ENCODE measurements around the gene ADAMTS18.
"Not testable (repeated sequence)": the region's sequence is repeated elsewhere in the genome, so short reads cannot be mapped to it uniquely, and the experiment has no call there.

ADAMTS18 gene

GRCh38 chr16:77434530-77435271 is at the start of gene ADAMTS18:
ADAMTS18 (minus strand) TSS chr16:77435034; CDS start chr16:77434695, 339 bp downstream.
- no peak for DNase-seq

GRCh38 chr16:77480681-77481315 is 46.0 kb upstream of the ADAMTS18 start:
- DNase-seq, result no peak

- no peak for DNase-seq
Observed at GRCh38 chr16:77472262-77472661, 37.4 kb upstream of the ADAMTS18 start.

- DNase-seq, result no peak
Observed at GRCh38 chr16:77470851-77471250, 36.0 kb upstream of the ADAMTS18 start.

- no peak for DNase-seq
Observed at GRCh38 chr16:77469634-77470033, 34.8 kb upstream of the ADAMTS18 start.

GRCh38 chr16:77468831-77469230 is 34.0 kb upstream of the ADAMTS18 start:
- no peak for DNase-seq

GRCh38 chr16:77467821-77468335 is 33.0 kb upstream of the ADAMTS18 start:
- no peak for DNase-seq

GRCh38 chr16:77463659-77464058 is 28.8 kb upstream of the ADAMTS18 start:
- DNase-seq, result not testable (repeated sequence)

- no peak for DNase-seq
Observed at GRCh38 chr16:77462894-77463293, 28.1 kb upstream of the ADAMTS18 start.

- no peak for DNase-seq
Observed at GRCh38 chr16:77459534-77460254, 24.9 kb upstream of the ADAMTS18 start.

GRCh38 chr16:77457046-77457445 is 22.2 kb upstream of the ADAMTS18 start:
- DNase-seq, result no peak

- DNase-seq, result no peak
Observed at GRCh38 chr16:77452243-77452642, 17.4 kb upstream of the ADAMTS18 start.

- DNase-seq, result no peak
Observed at GRCh38 chr16:77450790-77451487, 16.1 kb upstream of the ADAMTS18 start.

- no peak for DNase-seq
Observed at GRCh38 chr16:77449208-77449607, 14.4 kb upstream of the ADAMTS18 start.

- no peak for DNase-seq
Observed at GRCh38 chr16:77445324-77445723, 10.5 kb upstream of the ADAMTS18 start.

GRCh38 chr16:77444147-77444460 is 9.3 kb upstream of the ADAMTS18 start:
- no peak for DNase-seq

GRCh38 chr16:77443357-77444146 is 8.7 kb upstream of the ADAMTS18 start:
- DNase-seq, result no peak

GRCh38 chr16:77442078-77442477 is 7.2 kb upstream of the ADAMTS18 start:
- no peak for DNase-seq

GRCh38 chr16:77439106-77439505 is 4.3 kb upstream of the ADAMTS18 start:
- no peak for DNase-seq

GRCh38 chr16:77437859-77438258 is 3.0 kb upstream of the ADAMTS18 start:
- DNase-seq, result no peak

- no peak for DNase-seq
Observed at GRCh38 chr16:77435272-77435820, 512 bp upstream of the ADAMTS18 start.

- DNase-seq, result no peak
Observed at GRCh38 chr16:77434022-77434529, 758 bp downstream of the ADAMTS18 start.

All from activated naive CD4-positive, alpha-beta T cell treated with anti-CD3 and anti-CD28 coated beads, Interleukin-2, amount 50 U/mL, for 16 hours (primary cell).